Measurements from ENCODE around the gene SPATA6L.

The SPATA6L gene

DNA sequence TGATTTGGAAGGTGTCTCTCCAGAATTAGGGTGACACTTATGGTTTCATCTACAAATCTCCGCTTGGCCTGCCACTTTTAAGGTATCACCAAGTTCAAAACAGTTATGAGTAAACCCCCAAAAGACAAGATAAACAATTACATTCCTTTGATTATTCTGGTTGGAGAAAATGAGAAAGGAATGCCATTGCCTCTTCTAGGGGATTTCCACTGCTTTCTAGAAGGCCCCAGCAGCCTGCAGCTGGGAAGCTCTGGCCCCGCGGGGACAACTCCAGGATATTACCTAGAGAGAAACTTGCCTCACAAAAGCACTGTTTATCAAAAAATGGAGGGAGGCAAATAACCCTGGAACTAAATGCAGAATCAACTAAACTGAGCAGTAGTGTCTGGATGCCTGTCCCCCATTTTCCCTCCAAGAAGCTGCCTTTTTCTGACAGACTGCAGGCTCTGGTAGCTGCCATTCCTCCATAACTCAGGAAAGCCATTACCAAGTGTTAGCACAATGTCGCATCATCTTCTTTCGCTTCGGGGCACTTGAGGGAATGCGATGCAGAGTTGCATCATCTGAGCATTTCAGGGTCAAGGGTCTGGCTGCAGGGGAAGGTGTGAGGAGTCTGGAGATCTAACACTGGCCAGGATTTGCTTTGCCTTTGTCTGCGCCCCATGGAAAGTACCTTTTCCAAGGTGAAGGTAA, 75.7 kb downstream of the SPATA6L start:
- DNase-seq (ENCODE audit: extremely low read depth in 1 of 2, low read depth in 1 of 2), result no peak

- DNase-seq (ENCODE audit: extremely low read depth in 1 of 2, low read depth in 1 of 2), result no peak
Measured at GRCh38 chr9:4588721-4589120, 77.6 kb downstream of the SPATA6L start.

DNA sequence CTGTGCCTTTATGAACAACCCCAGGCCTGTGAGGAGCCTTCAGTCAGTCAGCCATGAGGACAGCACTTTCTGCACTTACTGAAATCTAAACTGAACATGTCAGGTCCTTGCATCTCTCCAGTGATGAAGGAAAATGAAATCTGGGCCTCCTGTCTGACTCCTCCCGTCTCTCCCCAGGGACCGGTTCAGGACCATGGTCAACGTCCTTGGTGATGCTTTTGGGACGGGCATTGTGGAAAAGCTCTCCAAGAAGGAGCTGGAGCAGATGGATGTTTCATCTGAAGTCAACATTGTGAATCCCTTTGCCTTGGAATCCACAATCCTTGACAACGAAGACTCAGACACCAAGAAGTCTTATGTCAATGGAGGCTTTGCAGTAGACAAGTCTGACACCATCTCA, 81.1 kb downstream of the SPATA6L start:
- no peak for DNase-seq (ENCODE audit: extremely low read depth in 1 of 2, low read depth in 1 of 2)

DNA sequence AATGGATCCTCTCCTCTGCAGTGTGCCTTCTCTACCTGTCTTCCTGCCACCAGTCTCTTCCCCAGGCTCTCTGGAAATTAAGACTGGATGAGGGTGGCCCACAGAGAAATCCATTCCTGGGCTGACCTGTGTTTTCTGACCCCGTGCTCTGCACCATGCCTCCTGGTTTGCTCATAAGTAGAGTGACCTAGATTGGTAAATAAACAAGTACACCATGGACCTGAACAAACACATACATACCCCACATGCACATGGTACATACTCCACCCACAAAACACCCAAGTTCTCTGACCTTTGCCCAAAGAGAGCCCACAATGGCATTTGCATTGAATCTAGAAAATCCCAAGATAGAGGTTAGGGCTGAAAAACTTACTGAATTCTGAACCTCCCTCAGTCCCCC, 81.6 kb downstream of the SPATA6L start:
- no peak for DNase-seq (ENCODE audit: extremely low read depth in 1 of 2, low read depth in 1 of 2)

DNA sequence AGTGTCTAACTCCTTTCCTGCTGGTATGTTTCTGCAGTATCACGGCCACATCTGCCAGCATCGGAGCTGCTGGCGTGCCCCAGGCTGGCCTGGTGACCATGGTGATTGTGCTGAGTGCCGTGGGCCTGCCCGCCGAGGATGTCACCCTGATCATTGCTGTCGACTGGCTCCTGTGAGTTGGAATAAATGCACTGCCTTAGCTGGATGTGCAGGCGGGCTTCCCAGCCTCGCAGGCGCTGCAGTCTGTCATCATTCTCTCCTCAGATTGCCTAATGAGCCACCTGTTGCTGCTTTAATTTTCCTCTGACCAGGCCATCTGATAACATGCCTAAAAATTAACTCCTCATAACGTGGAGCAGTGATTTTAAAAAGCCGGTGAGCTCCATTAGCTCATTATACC, 83.3 kb downstream of the SPATA6L start:
- DNase-seq (ENCODE audit: extremely low read depth in 1 of 2, low read depth in 1 of 2), result no peak

DNA sequence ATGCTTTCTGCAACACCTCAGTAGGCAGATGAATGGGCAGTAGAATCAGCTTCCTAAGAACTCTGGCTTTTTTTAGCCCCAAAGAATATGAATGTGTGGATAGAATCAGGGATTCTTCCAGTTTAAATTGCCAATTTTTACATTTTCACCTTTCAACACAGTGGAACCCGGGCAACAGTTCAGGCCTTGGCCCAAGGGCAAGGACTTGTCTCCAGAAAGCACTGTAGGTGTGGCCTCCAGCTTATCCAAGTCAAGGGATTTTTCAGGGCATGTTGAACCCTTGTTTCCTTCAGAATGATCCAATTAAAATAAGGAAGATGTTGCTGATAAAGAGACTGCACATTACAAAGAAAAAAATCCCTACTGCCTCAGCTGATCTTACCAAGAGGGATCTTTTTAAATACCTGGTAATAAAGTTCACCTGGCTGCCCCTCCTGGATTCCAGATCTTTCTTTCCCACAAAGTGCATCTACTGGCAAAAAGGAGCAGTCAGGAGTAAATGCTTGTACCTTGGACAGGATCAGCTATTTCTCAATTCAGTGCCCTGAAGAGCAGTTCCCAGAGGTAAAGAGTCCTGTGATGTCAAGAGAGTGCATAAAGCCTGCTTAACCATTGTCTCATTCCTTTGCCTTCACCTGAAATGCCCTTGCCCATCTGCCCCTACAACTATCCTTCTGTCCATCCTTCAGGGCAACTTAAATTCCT, 84.3 kb downstream of the SPATA6L start:
- no peak for DNase-seq (ENCODE audit: extremely low read depth in 1 of 2, low read depth in 1 of 2)

DNA sequence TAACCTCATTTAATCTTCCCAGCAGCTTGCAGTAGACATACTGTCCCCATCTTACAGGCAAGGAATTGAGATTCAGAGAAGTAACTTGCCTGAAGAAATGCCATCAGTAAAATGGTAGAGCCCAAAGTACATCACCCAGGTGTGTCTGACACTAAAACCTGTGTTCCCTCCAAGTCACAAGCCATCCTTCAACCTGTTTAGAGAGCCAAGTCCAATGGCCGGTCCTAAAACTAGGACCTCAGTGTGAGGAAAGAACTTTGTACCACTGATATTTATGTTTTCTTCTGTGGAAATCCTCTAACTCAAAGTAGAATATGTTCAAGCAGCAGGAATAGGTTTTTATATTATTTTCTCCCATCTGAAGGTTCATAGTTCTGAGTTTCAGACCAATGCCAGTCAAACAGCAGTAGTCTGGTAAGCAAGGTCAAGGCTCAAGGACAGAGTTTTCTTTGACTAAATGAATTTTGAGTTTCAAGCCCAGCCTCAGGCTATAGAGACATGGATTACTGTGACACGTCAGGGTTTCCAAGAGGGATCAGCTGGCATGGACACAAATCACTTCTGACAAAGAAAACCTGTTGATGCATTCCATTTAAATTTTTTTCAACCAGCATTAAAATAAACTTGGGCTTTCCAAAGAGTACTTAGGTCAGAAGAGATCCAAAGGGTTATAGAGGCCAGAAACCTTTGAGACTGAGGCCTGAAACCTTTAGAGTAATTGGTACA, 85.1 kb downstream of the SPATA6L start:
- no peak for DNase-seq (ENCODE audit: extremely low read depth in 1 of 2, low read depth in 1 of 2)

- DNase-seq (ENCODE audit: extremely low read depth in 1 of 2, low read depth in 1 of 2), result no peak
Measured at GRCh38 chr9:4579001-4579400, 87.3 kb downstream of the SPATA6L start.

GRCh38 chr9:4576448-4576847, 89.8 kb downstream of the SPATA6L start:
- DNase-seq (ENCODE audit: extremely low read depth in 1 of 2, low read depth in 1 of 2), result no peak

DNA sequence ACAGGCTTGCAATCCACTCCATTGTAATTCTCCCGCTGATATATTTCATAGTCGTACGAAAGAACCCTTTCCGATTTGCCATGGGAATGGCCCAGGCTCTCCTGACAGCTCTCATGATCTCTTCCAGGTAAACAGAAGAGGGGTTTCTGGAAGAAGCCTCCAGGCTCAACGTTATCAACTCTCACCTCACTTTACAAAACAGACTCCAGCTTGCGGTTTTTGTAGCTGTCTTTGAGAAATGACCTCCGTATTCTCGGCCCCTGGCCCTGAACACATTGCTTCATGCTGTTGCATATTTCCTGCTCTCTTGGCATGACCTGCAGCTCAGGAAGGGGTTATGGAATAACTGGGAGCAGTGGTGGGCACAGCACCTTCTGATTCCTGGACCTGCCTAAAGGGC, 90.3 kb downstream of the SPATA6L start:
- DNase-seq (ENCODE audit: extremely low read depth in 1 of 2, low read depth in 1 of 2), result no peak

DNA sequence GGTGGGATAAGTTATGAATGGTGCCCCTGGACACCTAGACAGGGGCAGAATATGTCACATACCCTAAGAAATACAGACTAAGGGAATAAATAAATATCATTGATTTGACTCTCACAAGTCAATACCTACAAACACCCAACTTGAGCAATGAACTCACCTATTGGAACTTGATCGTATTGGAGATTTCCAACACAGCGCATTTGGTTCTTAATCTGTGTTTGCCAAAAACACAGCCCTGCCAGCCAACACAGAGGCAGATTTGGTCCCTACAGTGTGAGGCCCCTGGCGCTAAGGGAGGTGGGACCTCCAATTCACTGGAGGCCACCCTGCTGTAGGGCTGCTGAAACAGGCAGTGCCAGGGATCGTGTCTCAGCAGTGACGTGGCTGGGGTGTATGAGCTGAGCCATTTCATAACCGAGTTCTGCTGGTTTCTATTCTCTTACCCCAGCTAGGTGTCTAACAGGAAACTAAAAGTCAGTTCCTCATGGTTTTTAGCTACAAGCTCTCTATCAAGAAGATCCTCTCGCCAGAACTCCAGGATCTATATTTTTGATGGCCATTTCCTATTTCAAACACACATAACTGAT, 91.5 kb downstream of the SPATA6L start:
- no peak for DNase-seq (ENCODE audit: extremely low read depth in 1 of 2, low read depth in 1 of 2)

DNA sequence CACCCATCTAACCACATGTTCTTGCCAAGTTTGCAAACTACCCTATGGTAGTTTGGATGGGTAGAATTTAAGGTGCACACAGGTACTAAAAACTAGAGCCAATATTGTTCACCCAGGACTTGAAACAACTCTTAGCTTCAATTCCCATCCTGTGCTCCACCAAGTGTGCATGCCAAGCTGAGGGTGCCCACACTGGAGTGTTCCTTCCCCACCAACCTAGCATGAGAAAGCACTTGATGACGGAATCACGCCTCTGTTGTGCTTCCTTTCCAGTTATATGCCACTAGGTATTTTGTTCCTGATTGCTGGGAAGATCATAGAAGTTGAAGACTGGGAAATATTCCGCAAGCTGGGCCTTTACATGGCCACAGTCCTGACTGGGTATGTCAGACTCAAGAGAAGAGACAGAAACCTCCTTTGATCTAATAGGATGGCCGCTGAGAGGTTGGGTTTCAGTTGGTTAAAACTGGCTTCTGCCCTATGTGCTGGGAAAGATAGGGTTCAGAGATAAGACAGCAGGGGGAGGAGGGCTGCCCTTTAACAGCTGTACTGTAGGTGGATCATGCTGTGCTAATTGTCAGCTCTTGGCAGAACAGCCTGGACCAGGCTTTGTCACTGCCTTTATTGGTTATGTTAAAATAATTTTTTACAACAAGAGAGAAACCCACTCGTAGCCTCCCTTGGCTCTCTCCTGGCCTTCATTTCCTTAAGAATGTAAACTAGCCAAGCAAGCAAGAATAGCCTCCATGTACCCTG, 92.5 kb downstream of the SPATA6L start:
- no peak for DNase-seq (ENCODE audit: extremely low read depth in 1 of 2, low read depth in 1 of 2)

DNA sequence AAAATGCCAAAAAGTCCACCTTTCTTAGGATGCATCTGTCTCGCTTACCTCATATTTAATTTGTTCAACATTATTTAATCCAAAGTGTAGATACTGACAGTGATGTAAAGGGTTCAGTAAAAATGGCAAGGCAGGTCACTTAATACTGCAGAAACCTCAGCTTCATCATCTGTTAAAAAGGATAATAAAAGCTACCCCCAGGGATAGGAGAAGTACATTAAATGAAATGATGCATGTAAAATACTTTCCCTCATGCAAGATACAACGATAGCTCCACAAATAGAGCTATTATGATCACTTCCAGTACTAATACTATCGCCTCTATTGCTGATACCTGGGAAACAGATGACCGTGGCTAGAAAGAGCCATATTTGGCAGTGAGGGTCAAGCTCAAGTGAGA, 93.1 kb downstream of the SPATA6L start:
- no peak for DNase-seq (ENCODE audit: extremely low read depth in 1 of 2, low read depth in 1 of 2)

DNA sequence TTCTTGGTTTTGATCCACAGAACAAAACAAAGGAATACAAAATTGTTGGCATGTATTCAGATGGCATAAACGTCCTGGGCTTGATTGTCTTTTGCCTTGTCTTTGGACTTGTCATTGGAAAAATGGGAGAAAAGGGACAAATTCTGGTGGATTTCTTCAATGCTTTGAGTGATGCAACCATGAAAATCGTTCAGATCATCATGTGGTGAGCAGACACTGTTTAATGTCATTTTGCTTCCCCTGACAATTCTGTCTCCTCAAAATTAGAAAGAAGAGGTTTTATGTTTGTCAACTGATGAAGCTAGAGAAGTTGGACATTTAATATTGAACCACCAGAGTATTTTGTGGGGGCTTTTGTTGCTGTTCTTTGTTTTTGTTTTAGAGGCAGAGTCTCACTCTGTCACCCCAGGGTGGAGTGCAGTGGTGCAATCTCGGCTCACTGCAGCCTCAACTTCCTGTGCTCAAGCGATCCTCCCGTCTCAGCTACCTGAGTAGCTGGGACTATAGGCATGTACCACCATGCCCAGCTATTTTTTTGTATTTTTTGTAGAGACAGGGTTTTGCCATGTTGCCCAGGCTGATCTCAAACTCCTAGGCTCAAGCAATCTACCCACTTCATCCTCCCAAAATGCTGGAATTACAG, 94.0 kb downstream of the SPATA6L start:
- no peak for DNase-seq (ENCODE audit: extremely low read depth in 1 of 2, low read depth in 1 of 2)

- DNase-seq (ENCODE audit: extremely low read depth in 1 of 2, low read depth in 1 of 2), result no peak
Measured at GRCh38 chr9:4569101-4569500, 97.2 kb downstream of the SPATA6L start.

GRCh38 chr9:4567601-4568000, 98.7 kb downstream of the SPATA6L start:
- DNase-seq (ENCODE audit: extremely low read depth in 1 of 2, low read depth in 1 of 2), result no peak

GRCh38 chr9:4566806-4567205, 99.5 kb downstream of the SPATA6L start:
- no peak for DNase-seq (ENCODE audit: extremely low read depth in 1 of 2, low read depth in 1 of 2)

DNA sequence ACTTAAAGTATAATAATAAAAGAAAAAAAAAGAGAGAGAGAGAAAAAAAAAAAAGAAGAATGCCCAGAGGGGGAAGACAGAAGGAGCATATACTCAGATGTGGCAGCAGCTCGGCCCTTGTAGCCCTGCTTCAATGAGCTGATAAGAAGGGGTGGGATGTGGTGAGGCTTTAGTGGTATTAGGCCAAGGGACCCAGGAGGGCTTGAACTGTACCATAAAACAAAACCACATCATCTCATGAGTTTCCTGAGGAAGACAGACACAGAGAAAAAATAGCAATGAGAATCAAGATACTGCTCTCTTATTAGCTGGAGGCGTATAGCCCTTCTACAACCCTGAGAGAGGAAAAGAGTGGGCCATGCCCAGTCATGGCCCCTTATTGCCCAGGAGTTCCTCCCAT, 103.2 kb downstream of the SPATA6L start:
- no peak for DNase-seq (ENCODE audit: extremely low read depth in 1 of 2, low read depth in 1 of 2)

- no peak for DNase-seq (ENCODE audit: extremely low read depth in 1 of 2, low read depth in 1 of 2)
Measured at GRCh38 chr9:4559261-4560182, 106.8 kb downstream of the SPATA6L start.
